ENCODE measurements around the gene DGKZ. TPM values are rescaled to one million over a fixed set of nuclear protein-coding genes. Genes with fewer than 3 reads are reported as not detected.

The DGKZ gene
- total and polyA plus RNA-seq, 2 donors from 2014 or later = 48.5 to 50.6 TPM

GRCh38 chr11:46363455-46364005, 16.3 kb downstream of the DGKZ start:
- intact Hi-C loops (cut with DNase I) = no loop called here
- Histone ChIP-seq H3K27ac (ENCODE audit: low read depth in 2 of 2, low read length in 2 of 2) (peak overlapping the region in 1 of 2 donors; percentile 43), H3K9me3 (ENCODE audit: control insufficient read depth in 2 of 3, insufficient read depth in 1 of 3, low read length in 3 of 3) (no peaks in the 10 kb centered on the region), H3K27me3 (ENCODE audit: control insufficient read depth, insufficient read depth, low read length) (no peaks in the 10 kb centered on the region), H3K4me3 (ENCODE audit: low read length in 3 of 3) (no peak overlapping the region), H3K4me1 (ENCODE audit: control insufficient read depth in 2 of 3, insufficient read depth in 2 of 3, low read depth in 1 of 3, low read length in 3 of 3) (peaks cover 0 to 37% (median 9%) of the 10 kb centered on the region in 3 donors), H3K36me3 (ENCODE audit: control insufficient read depth in 2 of 3, insufficient read depth in 3 of 3, low read length in 3 of 3) (peaks cover 0 to 2% (median 0%) of the 10 kb centered on the region in 3 donors), H3K9ac (ENCODE audit: low read length in 3 of 3) (peak overlapping the region in 1 of 3 donors; percentile 51)
- DNase-seq (peak; percentile 73 to 81 (median 77)), FAIRE-seq (no peak)
- TF ChIP-seq, protein P1, sequence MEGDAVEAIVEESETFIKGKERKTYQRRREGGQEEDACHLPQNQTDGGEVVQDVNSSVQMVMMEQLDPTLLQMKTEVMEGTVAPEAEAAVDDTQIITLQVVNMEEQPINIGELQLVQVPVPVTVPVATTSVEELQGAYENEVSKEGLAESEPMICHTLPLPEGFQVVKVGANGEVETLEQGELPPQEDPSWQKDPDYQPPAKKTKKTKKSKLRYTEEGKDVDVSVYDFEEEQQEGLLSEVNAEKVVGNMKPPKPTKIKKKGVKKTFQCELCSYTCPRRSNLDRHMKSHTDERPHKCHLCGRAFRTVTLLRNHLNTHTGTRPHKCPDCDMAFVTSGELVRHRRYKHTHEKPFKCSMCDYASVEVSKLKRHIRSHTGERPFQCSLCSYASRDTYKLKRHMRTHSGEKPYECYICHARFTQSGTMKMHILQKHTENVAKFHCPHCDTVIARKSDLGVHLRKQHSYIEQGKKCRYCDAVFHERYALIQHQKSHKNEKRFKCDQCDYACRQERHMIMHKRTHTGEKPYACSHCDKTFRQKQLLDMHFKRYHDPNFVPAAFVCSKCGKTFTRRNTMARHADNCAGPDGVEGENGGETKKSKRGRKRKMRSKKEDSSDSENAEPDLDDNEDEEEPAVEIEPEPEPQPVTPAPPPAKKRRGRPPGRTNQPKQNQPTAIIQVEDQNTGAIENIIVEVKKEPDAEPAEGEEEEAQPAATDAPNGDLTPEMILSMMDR (IDR thresholded peaks at IDR 0.05; ENCODE audit: borderline replicate concordance, extremely low read depth, insufficient read depth) = no peak

DNA sequence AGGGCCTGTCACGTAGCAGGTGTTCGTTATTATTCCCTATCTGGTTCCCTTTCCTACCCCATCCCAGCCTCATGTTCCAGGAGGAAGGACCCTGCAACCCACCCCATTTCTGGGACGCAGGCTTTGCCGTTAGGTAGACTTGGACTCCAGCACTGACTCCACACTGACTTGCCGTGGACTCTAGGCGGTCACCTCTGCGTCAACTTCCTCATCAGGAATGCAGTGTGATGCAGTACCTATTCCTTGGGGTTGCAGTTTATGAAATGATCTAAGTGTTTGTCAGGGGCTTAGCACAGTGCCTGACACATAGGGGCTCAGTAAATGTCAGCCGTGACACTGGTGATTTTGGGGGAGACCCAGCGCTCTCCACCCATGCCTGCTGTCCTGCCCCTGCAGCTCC, 16.8 kb downstream of the DGKZ start:
- H3K27me3 ChIP-seq (ENCODE audit: control insufficient read depth, insufficient read depth, low read length) = no peaks in the 10 kb centered on the region
- peaks cover 0 to 37% (median 9%) of the 10 kb centered on the region in 3 donors for H3K4me1 ChIP-seq (ENCODE audit: control insufficient read depth in 2 of 3, insufficient read depth in 2 of 3, low read depth in 1 of 3, low read length in 3 of 3)
- no peaks in the 10 kb centered on the region for H3K9me3 ChIP-seq (ENCODE audit: control insufficient read depth in 2 of 3, insufficient read depth in 1 of 3, low read length in 3 of 3)
- TF ChIP-seq, protein P1 (IDR thresholded peaks at IDR 0.05; ENCODE audit: borderline replicate concordance, extremely low read depth, insufficient read depth) = no peak
- DNase-seq (no peak), FAIRE-seq (no peak)
- H3K27ac ChIP-seq (ENCODE audit: low read depth in 2 of 2, low read length in 2 of 2) = peak overlapping the region in 1 of 2 donors; percentile 43
- H3K9ac ChIP-seq (ENCODE audit: low read length in 3 of 3) = peak overlapping the region in 1 of 3 donors; percentile 51
- no peak overlapping the region for H3K4me3 ChIP-seq (ENCODE audit: low read length in 3 of 3)
- intact Hi-C loops (cut with DNase I) = no loop called here
- peaks cover 0 to 2% (median 0%) of the 10 kb centered on the region in 3 donors for H3K36me3 ChIP-seq (ENCODE audit: control insufficient read depth in 2 of 3, insufficient read depth in 3 of 3, low read length in 3 of 3)

- TF ChIP-seq, protein P1 (IDR thresholded peaks at IDR 0.05; ENCODE audit: borderline replicate concordance, extremely low read depth, insufficient read depth) = no peak
- Histone ChIP-seq H3K36me3 (ENCODE audit: control insufficient read depth in 2 of 3, insufficient read depth in 3 of 3, low read length in 3 of 3) (peaks cover 0 to 2% (median 0%) of the 10 kb centered on the region in 3 donors), H3K9ac (ENCODE audit: low read length in 3 of 3) (no peak overlapping the region), H3K4me1 (ENCODE audit: control insufficient read depth in 2 of 3, insufficient read depth in 2 of 3, low read depth in 1 of 3, low read length in 3 of 3) (peaks cover 0 to 37% (median 9%) of the 10 kb centered on the region in 3 donors), H3K27ac (ENCODE audit: low read depth in 2 of 2, low read length in 2 of 2) (peak overlapping the region in 1 of 2 donors; percentile 16), H3K4me3 (ENCODE audit: low read length in 3 of 3) (no peak overlapping the region), H3K27me3 (ENCODE audit: control insufficient read depth, insufficient read depth, low read length) (no peaks in the 10 kb centered on the region), H3K9me3 (ENCODE audit: control insufficient read depth in 2 of 3, insufficient read depth in 1 of 3, low read length in 3 of 3) (no peaks in the 10 kb centered on the region)
- intact Hi-C loops (cut with DNase I) = no loop called here
- FAIRE-seq (no peak), DNase-seq (peak in 1 of 5 donors; percentile 75)
Measured at GRCh38 chr11:46364791-46365190, 17.5 kb downstream of the DGKZ start.

Measured in kidney (tissue), 14 donors.